Measurements from ENCODE around the gene MYCN. TPM values are rescaled to one million over a fixed set of nuclear protein-coding genes. Genes with fewer than 3 reads are reported as not detected.
"Not testable (repeated sequence)": the region's sequence is repeated elsewhere in the genome, so short reads cannot be mapped to it uniquely, and the experiment has no call there.

Gene MYCN
- total RNA-seq (2014; rRNA removed; shearing (Covaris generic)) = 0.23 and 0.36 TPM in 2 replicates

GRCh38 chr2:15939854-15940660 is at the start of gene MYCN:
Gene MYCN (plus strand): TSS chr2:15940550. CDS start chr2:15942065, 1,515 bp downstream.
- DNase-seq (ENCODE audit: low read depth) = peak; percentile 84

- DNase-seq (ENCODE audit: low read depth) = peak; percentile 86
Measured at GRCh38 chr2:15890936-15891905, 49.1 kb upstream of the MYCN start.

GRCh38 chr2:15892151-15892880 is 48.0 kb upstream of the MYCN start:
- DNase-seq (ENCODE audit: low read depth) = no peak

GRCh38 chr2:15893085-15893484 is 47.3 kb upstream of the MYCN start:
- no peak for DNase-seq (ENCODE audit: low read depth)

- DNase-seq (ENCODE audit: low read depth) = no peak
Measured at GRCh38 chr2:15893689-15894480, 46.5 kb upstream of the MYCN start.

- no peak for DNase-seq (ENCODE audit: low read depth)
Measured at GRCh38 chr2:15894481-15895144, 45.7 kb upstream of the MYCN start.

GRCh38 chr2:15895615-15896469 is 44.5 kb upstream of the MYCN start:
- DNase-seq (ENCODE audit: low read depth) = no peak

GRCh38 chr2:15896859-15897258 is 43.5 kb upstream of the MYCN start:
- DNase-seq (ENCODE audit: low read depth) = no peak

- DNase-seq (ENCODE audit: low read depth) = no peak
Measured at GRCh38 chr2:15897431-15898098, 42.8 kb upstream of the MYCN start.

- no peak for DNase-seq (ENCODE audit: low read depth)
Measured at GRCh38 chr2:15899327-15899612, 41.1 kb upstream of the MYCN start.

GRCh38 chr2:15899751-15900493 is 40.4 kb upstream of the MYCN start:
- no peak for DNase-seq (ENCODE audit: low read depth)

GRCh38 chr2:15901095-15901807 is 39.1 kb upstream of the MYCN start:
- no peak for DNase-seq (ENCODE audit: low read depth)

- DNase-seq (ENCODE audit: low read depth) = no peak
Measured at GRCh38 chr2:15901808-15902130, 38.6 kb upstream of the MYCN start.

- DNase-seq (ENCODE audit: low read depth) = not testable (repeated sequence)
Measured at GRCh38 chr2:15903910-15904309, 36.4 kb upstream of the MYCN start.

- DNase-seq (ENCODE audit: low read depth) = no peak
Measured at GRCh38 chr2:15905267-15905645, 35.1 kb upstream of the MYCN start.

- DNase-seq (ENCODE audit: low read depth) = no peak
Measured at GRCh38 chr2:15905986-15906491, 34.3 kb upstream of the MYCN start.

- no peak for DNase-seq (ENCODE audit: low read depth)
Measured at GRCh38 chr2:15906778-15907177, 33.6 kb upstream of the MYCN start.
